Chondrocyte (in vitro differentiated cells): ENCODE measurements around the gene ATP8A1. TPM values are rescaled to one million over a fixed set of nuclear protein-coding genes. Genes with fewer than 3 reads are reported as not detected.

Source experiments
- DNase-seq: peaks from one replicate; pipeline ENCODE4 v3.0.0; 2021; ENCODE audit warnings: mixed read lengths, low spot score
- H3K27ac Mint-ChIP-seq: one replicate; pipeline ENCODE4 v1.8.0; 2021; ENCODE audit warnings: mild to moderate bottlenecking, moderate library complexity, mixed read lengths; ENCODE audit not compliant: unreplicated experiment
- H3K27me3 Mint-ChIP-seq: 2 replicates; pipeline ENCODE4 v1.8.0; 2021; ENCODE audit warnings: low read depth, mixed read lengths
- H3K36me3 Mint-ChIP-seq: 2 replicates; pipeline ENCODE4 v1.8.0; 2021; ENCODE audit warnings: low read depth, mixed read lengths
- H3K4me1 Mint-ChIP-seq: 2 replicates; pipeline ENCODE4 v1.8.0; 2021; ENCODE audit warnings: low read depth, mild to moderate bottlenecking, mixed read lengths
- H3K4me3 Mint-ChIP-seq: one replicate; pipeline ENCODE4 v1.8.0; 2021; ENCODE audit warnings: mild to moderate bottlenecking, moderate library complexity, mixed read lengths; ENCODE audit not compliant: unreplicated experiment
- H3K9me3 Mint-ChIP-seq: 2 replicates; pipeline ENCODE4 v1.8.0; 2021; ENCODE audit warnings: low read depth, mixed read lengths
- total RNA-seq: library from RNA; stranded (reverse); gene quantifications from 3 replicates; pipeline ENCODE4 v1.2.1, GENCODE V29; 2021
- TF ChIP-seq, protein P1 (sequence below): fragments of 200-600 bp; sonication (generic); IDR thresholded peaks from 2 replicates; pipeline ENCODE4 v1.5.0; 2021; ENCODE audit warnings: antibody characterized with exemption, mild to moderate bottlenecking, moderate library complexity

ATP8A1 gene
- total RNA-seq, 1 donor from 2014 or later, result 0.25 TPM

DNA sequence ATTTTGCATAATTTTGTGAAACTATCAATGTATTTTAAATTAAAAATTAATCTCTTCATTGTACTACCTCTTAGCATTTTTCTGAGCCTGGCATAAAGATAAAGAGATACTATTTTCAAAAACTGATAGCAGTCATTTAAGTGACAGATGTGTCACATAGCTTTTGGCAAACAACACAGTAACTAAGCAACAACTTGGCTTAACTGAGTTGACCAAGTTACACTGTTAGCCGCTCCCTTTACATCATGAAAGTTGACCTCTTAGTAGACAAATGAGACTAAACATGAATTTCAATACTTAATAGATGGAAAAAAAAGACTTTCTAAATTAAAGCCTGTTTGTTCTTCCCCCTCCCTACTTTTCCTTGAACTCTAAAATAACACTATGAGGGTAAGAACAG, 62.0 kb downstream of the ATP8A1 start:
- Mint-ChIP-seq H3K9me3 (no peaks in the 10 kb centered on the region), H3K27ac (no peak overlapping the region)

DNA sequence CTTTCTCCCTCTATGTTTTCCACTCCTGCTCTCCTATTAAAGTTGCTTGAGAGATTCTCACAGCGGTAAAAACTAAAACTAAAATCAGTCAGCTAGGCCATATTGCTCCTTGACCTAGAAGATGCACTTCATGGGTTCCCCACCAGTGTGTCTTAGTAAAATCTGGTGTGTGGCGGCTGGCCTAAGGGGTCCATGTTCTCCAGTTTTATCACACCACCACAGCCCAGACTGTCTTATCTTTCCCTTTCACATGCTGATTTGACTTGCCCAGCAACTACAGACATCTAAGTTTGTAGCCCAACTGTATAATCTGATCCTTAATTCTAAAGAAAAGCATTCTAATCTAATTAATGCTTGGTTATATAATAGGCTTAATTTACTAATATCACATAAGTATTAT, 68.0 kb downstream of the ATP8A1 start:
- Mint-ChIP-seq H3K9me3 (no peaks in the 10 kb centered on the region), H3K4me1 (no peaks in the 10 kb centered on the region), H3K27me3 (peaks cover 6% of the 10 kb centered on the region), H3K27ac (no peak overlapping the region), H3K4me3 (no peak overlapping the region), H3K36me3 (no peaks in the 10 kb centered on the region)
- no peak for DNase-seq
- TF ChIP-seq, protein P1, sequence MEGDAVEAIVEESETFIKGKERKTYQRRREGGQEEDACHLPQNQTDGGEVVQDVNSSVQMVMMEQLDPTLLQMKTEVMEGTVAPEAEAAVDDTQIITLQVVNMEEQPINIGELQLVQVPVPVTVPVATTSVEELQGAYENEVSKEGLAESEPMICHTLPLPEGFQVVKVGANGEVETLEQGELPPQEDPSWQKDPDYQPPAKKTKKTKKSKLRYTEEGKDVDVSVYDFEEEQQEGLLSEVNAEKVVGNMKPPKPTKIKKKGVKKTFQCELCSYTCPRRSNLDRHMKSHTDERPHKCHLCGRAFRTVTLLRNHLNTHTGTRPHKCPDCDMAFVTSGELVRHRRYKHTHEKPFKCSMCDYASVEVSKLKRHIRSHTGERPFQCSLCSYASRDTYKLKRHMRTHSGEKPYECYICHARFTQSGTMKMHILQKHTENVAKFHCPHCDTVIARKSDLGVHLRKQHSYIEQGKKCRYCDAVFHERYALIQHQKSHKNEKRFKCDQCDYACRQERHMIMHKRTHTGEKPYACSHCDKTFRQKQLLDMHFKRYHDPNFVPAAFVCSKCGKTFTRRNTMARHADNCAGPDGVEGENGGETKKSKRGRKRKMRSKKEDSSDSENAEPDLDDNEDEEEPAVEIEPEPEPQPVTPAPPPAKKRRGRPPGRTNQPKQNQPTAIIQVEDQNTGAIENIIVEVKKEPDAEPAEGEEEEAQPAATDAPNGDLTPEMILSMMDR, result no peak

More for the DNA sequence above, 62.0 kb downstream of the ATP8A1 start:
- no peak overlapping the region for H3K4me3 Mint-ChIP-seq
- no peak for DNase-seq
- H3K27me3 Mint-ChIP-seq, result peaks cover 13% of the 10 kb centered on the region
- TF ChIP-seq, protein P1, result no peak
- no peaks in the 10 kb centered on the region for H3K36me3 Mint-ChIP-seq
- H3K4me1 Mint-ChIP-seq, result no peaks in the 10 kb centered on the region

DNA sequence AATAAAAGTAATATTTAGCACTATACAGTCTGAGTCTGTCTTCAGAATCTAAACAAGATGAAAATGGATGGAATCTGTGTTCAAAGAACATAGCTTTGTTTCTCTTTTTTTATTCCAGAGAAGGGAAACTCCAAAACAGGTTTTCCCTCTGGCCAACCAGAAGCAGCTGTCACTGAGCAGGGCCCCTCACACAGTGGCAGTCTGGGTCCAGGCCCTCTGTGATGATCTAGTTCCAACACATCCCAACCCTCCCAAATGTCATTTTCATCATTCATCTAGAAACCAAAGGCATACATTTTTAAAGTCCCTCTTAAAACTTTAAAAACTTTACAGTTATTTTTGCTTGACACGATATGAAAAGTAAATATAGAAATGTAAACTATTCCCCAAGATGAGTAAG, 70.1 kb downstream of the ATP8A1 start:
- TF ChIP-seq, protein P1, result no peak
- H3K36me3 Mint-ChIP-seq, result no peaks in the 10 kb centered on the region
- no peak overlapping the region for H3K27ac Mint-ChIP-seq
- no peaks in the 10 kb centered on the region for H3K9me3 Mint-ChIP-seq
- H3K4me3 Mint-ChIP-seq, result no peak overlapping the region
- no peak for DNase-seq
- peaks cover 4% of the 10 kb centered on the region for H3K27me3 Mint-ChIP-seq
- H3K4me1 Mint-ChIP-seq, result no peaks in the 10 kb centered on the region

DNA sequence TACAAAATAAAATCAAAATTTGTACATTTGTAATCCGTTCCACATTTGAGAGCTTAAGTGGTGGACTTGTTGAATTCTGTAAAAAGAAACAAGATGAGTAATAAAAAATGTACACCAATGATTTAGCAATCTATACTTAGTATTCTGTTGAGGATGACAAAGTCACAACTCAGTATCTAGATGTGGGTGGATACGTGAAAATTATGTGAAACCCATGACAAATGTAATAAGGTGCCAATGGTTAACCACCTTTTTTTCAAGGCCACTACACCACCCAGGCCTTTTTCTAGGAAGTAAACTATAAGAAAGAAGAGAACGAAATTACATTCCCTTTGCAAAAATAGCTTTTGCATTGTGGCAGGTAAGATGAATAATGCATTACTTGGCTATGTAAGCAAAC, 77.0 kb downstream of the ATP8A1 start:
- Mint-ChIP-seq H3K9me3 (no peaks in the 10 kb centered on the region), H3K36me3 (no peaks in the 10 kb centered on the region), H3K27ac (no peak overlapping the region)

DNA sequence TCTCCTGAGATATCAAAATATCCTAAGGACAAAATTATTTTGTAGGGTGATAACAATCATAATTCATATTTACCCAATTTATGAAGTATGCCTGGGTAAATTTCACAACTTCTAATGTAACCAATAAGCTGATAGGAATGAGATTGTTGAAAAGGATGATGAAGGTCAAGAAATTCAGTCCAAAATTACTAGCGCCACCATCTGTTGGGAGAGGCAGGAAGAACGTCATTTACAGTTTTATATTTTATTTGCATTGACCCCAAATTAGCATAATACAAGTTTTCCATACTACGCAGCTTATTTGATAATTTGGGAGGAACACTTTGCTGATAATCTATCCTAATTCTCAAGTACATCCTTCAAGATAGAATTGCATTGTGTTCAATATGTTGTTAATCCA, 78.7 kb downstream of the ATP8A1 start:
- no peak overlapping the region for H3K27ac Mint-ChIP-seq
- no peak for DNase-seq
- no peaks in the 10 kb centered on the region for H3K27me3 Mint-ChIP-seq
- no peaks in the 10 kb centered on the region for H3K9me3 Mint-ChIP-seq
- TF ChIP-seq, protein P1, result no peak
- H3K4me1 Mint-ChIP-seq, result no peaks in the 10 kb centered on the region
- no peaks in the 10 kb centered on the region for H3K36me3 Mint-ChIP-seq
- H3K4me3 Mint-ChIP-seq, result no peak overlapping the region

More for the DNA sequence above, 77.0 kb downstream of the ATP8A1 start:
- Mint-ChIP-seq H3K27me3 (no peaks in the 10 kb centered on the region), H3K4me3 (no peak overlapping the region), H3K4me1 (no peaks in the 10 kb centered on the region)
- TF ChIP-seq, protein P1, result no peak
- DNase-seq, result no peak
